ENCODE measurements around the gene SLC10A3.
"Not testable (repeated sequence)": the region's sequence is repeated elsewhere in the genome, so short reads cannot be mapped to it uniquely, and the experiment has no call there.

The SLC10A3 gene

DNA sequence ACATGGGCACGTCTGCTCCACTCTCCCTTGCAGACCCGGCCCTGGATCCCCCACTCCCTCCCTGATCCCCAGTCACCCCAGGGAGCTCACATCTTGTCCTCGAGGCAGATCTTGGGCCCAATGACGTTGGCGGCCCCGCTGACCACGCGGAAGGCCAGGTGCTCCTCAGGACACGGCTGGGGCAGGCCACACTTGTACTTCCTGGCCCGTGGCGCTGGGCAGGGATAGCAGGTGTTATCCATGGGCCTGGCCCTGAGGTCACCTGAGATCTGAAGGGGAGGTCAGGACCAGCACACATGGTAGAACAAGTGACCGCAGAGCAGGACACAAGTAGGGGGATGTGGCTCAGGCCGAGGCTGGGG, 17.9 kb upstream of the SLC10A3 start:
- DNase-seq = no peak

DNA sequence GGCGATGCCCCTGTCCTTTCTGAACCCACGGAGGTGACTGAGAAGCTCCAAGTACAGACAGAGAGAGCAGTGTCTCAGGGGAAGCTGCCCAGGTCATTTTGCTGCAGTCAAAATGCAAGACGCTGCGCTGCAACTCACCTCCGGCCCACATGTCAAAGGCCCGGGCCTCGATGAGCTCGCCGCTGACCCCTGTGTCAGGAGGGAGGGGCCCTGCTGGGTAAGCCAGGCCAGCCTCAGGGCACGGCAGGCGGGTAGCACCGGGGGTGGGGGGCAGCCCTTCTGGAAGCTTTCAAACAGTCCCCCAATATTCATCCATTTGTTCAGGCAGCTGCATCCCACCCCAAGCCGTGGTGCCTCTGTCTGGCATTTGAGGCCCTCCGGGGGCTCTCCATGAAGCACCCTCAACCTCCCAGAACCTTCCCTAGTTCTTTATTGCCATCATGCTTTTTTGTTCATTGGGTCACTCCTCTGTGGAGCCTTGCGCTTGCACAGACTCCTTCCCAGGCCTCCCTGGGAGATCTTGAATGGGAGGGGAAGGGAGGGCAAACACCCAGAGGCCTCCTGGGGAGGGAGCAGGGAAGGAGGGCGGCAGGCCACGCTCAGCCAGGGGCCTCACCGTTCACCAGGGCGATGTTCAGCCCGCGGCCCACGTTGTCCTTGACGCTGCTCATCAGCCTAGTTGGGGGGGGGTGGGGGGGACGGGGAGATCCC, 17.4 kb upstream of the SLC10A3 start:
- DNase-seq = no peak

DNA sequence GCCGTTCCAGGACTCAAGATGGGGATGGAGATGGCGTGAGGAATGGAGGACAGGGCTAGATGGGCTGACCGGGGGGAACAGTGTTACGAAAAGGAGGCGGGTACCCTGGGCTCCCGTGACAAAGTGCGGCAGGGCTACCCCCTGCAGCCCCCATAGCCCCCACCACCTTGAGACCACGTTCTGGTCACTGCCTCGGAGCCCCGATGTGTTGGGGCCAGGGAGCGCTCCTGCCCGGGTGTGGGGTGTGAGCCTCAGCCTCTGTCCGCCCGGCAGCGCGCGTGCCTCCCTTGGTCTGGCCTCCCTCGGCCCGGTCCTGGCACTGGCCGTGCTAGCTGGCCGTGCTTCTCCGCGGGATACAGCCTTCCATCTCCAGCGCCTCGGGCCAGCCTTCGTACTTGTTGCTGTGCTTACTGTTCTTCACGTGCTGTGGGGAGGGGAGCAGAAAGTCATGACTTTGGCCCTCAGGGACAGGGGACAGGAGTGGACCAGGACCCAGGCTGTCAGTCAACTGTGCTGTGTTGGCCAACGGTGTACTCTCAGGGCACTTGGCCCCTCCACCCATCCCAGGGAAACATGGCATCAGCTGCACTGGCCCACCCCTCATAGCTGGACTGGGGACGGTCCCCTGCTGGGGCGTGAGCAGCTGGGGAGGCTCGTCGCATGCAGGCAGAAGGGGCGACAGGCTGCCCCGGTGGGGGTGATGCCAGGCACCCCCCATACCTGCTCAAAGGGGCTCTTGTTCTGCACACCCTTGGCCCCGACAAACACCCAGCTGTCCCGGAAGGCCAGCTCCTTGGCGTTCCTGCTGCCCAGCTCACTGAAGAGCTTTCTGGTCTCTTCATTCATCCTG, 16.3 kb upstream of the SLC10A3 start:
- no peak for DNase-seq

DNA sequence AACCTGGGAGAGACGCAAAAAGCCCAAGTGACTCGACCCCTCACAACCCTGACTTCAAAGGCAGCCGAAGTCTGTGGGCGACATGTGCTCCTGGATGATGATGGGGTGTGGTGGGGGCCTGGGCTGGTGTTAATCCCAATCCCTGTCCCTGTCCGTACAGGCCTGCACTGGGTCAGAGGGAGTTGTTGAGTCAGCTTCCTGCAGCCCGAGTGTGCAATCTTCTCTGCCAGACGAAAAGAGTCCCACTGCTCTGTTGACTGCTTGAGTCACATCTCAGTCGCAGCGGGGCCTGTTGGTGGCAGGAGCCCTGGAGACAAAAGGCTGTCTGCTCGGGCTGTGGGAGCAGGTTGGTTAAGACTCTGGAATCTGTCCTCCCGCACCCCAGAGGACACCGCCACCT, 15.3 kb upstream of the SLC10A3 start:
- no peak for DNase-seq

DNA sequence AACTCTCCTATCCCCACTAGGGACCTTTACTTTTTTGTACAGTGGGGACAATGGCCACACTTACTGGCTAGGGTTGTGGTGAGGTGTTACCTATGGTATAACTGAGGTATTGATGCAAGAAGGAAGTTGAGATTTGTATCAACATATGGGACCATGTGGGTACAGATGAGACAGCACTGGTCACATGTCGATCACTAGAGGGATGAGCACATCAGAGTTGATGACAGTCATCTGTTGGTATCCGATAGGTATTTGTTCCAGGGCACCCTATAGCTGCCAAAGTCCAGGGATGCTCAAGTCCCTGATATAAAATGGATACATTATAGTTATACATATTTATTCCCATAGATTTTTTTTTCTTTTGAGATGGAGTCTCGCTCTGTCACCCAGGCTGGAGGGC, 12.6 kb upstream of the SLC10A3 start:
- no peak for DNase-seq

DNA sequence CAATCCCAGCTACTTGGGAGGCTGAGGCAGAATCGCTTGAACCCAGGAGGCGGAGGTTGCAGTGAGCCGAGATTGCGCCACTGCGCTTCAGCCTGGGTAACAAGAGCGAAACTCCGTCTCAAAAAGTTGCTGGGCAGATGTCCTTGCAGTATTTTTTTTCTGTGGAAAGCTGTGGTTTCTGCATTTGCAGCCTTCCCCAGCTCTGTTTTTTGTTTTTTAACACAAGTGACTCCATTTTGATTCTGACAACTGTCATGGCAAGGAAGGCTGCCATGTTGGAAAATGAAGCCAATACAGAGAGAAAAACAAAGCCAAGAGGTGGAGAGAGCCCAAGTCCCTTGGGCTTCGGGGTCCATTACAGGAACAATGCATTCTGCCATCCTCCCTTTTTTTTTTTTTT, 11.7 kb upstream of the SLC10A3 start:
- no peak for DNase-seq

DNA sequence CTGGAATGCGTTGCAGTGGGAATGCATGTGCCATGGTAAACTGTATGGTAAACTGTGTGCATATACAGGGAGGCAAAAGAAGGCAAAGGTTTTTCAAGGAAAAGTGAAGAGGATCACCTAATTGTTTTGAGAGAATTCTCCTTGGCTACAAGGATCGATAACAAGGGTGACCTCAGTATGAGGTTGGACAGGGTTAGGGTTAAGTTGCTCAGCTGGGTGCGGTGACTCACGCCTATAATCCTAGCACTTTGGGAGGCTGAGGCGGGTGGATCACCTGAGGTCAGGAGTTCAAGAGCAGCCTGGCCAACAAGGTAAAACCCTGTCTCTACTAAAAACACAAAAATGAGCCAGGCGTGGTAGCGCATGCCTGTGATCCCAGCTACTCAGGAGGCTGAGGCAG, 11.0 kb upstream of the SLC10A3 start:
- DNase-seq = not testable (repeated sequence)

DNA sequence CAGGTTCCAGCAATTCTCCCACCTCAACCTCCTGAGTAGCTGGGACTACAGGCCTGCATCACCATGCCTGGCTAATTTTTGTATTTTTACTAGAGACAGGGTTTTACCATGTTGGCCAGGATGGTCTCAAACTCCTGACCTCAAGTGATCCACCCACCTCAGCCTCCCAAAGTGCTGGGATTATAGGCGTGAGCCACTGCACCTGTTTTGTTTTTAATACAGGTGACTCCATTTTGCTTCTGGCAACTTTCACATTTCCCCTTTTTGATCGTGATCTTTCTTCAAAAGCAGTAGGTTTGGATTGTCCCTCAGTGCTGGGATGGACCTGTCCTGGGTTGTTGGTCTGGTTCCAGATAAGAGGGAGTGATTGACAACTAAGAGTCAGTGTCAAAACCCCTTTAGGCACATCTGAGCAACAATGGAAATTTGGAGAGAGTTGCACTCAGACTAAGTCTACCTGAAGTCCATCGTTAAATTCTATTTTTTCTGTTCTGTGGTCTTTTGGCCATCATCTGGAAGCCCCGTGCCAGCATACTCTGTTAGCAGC, 6.2 kb upstream of the SLC10A3 start:
- not testable (repeated sequence) for DNase-seq

DNA sequence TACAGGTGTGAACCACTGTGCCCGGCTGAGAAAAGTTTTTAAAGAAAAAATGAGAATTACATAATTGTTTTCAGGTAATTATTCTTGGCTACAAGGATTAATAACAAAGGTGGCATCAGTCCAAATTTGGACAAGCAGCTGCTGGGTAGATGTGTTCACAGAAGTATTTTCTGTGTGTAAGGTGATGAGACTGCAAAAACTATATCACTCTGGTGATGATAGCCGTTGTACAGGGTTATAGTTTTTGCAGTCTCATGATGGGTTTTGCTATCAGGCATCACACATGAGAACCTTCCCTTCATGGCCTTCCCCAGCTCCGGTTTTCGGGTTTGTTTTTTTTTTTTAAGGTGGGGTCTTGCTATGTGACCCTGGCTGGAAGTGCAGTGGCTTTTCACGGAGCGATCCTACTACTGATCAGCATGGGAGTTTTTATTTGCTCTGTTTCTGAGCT, 5.1 kb upstream of the SLC10A3 start:
- no peak for DNase-seq

DNA sequence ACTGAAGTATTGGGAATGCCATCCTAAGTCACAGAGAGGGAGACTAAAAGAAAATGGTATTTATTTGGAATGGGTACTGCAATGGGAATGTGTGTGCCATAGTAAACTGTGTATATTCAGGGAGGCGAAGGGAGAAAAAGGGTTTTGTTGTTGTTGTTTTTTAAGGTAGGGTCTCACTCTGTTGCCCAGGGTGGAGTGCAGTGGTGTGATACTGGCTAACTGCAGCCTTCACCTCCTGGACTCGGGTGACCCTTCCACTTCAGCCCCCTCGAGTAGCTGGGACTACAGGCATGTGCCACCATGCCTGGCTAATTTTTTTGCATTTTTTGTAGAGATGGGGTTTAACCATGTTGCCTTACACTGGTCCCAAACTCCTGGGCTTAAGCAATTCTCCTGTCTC, 4.3 kb upstream of the SLC10A3 start:
- DNase-seq = no peak

DNA sequence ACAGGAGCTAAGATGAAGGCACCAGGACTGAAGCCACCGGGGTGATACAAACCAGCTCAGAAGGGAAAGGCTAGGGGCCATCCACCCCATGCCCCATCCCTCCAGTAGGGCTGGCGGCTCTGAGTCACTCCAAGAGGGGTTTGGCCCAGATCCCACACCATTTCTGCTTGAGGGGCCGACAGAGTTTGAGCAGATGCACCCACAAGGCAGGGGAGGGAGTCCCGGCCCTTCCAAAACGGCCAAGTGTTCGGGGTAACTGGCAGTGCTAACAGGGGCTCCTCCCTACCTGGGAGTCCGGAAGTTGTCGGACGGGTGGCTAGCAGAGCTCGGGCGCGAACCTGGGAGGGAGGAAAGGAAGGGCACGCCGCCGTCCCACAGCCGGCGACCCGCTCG, 412 bp downstream of the SLC10A3 start:
- no peak for DNase-seq

DNA sequence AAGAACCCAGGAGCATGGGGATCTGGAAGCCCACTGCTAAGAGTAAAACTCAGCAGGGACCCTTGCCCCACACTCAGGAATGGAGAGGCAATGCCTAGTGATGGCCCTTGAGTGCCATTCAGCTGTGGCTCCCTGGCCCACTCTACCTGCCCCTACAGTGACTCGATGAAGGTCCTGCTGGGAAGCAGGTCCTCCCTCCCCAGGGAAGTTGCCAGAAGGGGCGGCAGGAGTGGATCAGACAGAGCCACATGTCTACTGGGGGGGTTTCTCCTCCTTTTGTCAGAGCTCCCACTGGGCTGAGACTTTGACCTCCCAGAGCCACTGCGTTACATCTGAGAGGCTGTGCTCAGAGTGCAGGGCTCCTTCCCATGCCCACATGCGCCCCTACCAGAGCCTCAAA, 1.2 kb downstream of the SLC10A3 start:
- DNase-seq = no peak

DNA sequence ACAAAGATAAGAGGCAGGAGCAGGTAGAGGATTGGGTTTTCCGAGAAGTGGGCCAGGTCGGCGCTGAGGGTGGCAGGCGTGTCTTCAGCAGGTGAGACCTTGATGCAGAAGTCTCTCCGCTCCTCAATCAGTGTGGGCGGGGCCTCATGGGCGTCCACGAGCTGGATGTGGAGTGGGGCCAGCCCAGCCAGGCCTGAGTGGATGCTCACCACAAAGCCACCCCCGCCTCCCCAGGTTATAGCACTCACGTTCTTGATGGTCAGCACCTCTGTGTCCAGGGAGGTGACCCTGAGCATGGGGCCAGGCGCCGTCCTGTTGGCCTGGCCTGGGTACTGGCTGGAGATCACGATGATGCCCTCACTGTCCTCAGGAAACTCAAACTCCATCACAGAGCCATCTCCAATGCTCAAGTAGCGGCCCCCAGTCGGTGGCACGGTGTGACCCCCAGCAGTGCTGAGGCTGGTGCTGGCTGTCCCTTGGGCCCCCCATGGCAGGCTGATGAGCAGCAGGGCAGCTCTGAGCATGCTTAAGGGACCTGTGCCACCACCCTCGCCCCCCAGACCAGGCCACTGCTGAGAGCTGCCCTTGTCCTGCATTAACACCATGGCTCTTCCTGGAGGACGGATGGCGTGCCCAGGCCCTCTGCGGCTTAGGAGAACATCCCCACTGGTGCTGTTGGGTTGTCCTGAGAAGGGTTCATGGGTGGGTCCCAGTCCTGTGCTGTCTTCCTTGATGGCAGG, 1.9 kb downstream of the SLC10A3 start:
- no peak for DNase-seq

DNA sequence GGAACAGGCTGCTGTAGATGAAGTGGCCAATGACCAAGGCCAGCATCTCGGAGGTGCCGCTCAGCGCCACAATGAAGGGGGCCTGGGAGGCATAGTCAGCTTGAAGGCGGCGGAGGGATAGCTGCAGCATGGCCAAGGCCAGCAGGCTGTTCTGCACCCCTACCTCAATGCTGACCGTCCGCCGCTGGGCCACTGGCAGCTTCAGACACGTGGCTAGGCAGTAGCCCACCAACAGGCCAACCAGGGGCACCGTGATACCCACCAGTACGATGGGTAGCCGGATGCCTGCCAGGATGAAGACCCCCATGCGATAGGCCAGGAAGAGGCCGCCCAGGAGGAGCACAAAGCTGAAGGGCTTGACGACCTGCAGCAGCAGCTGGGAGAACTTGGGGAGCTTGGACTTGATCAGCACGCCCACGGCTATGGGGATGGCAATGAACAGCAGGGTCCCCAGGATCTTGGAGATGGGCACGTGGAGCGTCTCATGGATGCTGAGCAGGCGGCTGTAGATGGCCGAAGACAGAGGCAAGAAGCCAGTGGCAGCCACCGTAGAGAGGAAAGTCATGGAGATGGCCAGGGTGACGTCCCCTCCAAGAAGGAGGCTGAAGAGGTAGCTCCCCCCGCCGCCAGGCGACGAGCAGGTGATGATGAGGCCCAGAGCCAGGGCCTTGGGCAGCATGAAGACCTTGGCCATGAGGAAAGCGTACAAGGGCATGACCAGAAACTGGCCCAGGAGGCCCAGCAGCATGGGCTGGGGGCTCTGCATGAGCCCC, 2.7 kb downstream of the SLC10A3 start:
- no peak for DNase-seq

DNA sequence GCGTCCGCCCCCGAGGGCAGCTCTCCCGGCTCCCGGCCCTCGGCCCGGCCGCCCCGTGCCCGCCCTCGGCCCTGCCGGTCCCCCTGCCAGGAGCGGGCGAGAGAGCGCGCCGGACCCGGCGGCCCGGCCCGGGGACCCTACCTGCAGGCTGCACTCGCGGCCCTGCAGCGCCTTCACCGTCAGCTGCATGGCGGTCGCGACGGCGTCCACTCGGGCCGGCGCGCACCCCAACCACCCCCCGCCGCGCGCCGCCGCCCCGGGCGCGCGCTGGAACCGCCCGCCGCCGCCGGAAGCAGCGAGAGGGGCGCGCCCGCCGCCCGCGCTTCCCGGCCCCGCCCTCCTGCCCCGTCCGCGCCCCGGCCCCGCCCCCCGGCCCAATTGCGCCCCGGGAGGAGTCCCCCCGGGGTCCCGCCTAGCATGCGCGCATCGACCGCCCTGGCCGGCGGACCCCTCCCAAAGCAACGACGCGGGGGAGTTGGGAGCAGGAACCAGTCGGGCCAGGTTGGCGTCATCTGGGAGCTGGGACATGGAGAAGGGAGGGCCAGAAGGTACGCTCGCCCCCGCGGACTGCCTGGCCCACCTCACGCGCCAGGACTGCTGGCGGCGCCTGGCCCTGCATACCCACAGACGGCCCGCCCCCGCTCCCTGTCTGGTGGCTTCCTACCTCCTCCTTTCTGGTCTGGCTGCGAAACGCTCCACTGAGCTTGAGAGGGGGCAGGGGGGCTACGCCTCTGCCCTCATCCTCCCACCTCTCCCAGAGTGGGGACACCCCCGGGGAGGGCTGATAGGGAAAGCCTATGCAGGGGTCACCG, 3.8 kb downstream of the SLC10A3 start, which contains the start of gene UBL4A:
Gene UBL4A, minus strand, starts transcription at position 220 of the 812 bp plus-strand sequence. Its CDS starts 31 bp downstream, at position 189.
- peak; percentile 47 for DNase-seq

DNA sequence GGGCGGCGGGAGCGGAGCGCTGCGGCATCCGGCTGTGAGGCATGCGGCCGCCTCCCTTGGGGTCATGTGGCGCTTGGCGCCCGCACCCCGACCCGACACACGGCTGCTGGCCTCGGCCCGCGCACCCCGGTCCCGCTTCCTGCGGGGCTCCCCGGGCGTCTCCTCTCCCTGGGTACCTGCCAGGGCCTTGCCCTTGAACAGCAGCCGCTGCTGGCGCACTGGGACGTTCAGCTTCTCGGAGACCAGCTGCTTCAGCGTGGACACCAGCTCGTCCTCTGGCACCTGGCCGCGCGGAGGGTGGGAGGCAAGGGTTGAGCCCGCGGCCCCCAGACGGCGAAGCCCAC, 4.4 kb downstream of the SLC10A3 start:
- peak; percentile 22 for DNase-seq

DNA sequence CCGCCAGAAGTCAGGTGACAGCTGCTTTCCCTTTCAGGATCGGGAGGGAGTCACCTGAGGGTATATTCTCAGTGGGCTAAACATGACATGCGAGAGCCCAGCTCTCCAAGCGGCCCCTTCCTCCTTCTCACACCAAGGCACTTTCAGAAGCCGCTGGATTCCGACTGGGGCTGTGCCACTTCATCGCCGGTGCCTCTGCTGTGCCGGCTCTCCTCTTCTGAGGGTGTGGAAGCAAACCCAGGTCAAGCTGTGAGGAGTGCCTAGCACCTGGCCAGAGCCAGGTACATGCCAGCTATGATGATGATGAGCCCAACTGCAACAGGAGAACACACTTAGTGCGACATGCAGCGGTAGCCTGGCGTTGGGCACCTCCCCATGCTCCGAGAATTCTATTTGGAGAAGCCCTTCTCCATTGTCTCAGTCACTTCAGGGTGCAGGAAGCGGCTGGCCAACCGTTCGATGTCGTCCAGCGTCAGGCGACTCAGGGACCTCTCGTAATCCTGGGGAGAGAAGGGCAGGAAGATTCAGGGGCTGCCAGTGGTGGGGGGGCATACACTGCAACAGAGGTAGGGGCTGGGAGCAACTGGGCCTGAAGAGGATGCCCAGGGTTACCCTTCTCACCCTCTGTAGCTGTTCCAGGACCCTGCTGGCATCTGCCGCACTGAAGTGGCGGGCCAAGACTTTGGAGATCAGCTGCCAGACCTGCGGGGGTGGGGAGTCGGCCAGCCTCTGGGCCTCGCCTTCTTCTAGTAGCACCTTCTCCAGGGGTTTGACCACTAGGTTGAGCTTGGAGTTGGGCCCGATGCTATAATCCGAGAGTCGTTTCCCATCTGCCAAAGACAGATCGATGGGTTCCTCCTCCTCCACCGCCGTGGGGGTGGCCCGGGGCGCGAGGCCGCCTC, 5.0 kb downstream of the SLC10A3 start:
- no peak for DNase-seq

DNA sequence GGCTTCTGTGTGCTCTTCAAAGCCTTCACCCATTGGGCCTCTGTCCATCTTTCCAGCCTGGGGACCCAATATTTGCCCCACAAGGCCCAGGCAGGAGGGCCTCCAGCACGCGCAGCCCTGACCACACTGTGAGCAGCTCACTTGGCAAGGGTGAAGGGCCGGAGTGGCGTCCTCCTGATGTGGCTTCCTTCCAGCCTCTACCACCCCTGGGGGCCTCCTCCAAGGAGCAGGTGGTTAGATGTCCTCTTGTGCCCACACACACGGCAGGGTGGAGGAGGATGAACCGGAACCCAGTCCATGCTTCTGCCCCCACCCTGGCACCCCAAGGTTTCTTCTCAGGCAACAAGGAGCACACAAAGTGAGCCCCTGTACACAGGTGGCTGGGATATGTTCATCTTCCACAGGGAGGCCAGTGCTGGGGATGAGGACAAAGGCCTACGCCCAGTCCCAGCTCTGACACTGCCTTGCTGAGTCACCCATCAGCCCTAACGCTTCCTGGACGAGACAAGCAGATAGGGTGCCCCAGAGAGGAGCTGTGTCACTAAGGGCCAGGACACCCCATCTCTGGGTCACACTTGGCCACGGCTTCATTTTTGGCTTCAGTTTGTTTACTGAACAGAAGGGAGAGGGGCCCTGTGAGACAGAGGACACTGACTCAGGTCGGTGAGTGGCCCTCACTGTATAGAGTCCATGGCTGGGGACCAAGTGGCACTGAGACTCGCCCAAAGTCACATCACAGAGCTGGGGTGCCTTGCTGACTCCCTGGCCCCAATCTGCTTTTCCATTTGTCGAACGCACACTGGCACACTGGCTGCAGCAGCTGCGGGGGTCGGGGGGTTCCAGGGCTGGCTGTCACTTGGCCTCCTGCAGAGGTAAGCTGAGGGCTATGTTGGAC, 5.9 kb downstream of the SLC10A3 start:
- no peak for DNase-seq

DNA sequence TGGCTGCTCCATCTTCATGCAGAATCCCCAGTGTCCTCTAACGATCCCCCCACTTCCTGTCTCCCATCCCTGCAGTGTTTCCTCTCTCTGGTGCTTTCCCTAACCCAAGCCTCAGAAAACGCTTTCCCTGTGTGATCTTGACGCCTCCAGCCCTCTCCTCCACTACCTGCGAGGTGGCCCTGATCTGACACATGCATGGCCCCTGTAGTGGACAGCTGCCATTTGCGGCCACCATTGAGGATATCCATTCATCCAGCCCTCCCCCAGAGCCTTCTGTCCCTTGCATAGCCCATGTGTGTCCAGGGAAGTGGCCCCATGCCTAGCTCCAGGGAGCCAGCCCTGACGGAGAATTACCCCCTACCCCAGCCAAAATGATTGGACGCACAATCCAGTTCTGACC, 7.1 kb downstream of the SLC10A3 start:
- no peak for DNase-seq

Data from T-helper 9 cell (primary cell).